ENCODE results near the gene MYO1F. TPM values are rescaled to one million over a fixed set of nuclear protein-coding genes. Genes with fewer than 3 reads are reported as not detected.

MYO1F gene
- total RNA-seq, 1 donor from 2014 or later: 7.4 TPM

DNA sequence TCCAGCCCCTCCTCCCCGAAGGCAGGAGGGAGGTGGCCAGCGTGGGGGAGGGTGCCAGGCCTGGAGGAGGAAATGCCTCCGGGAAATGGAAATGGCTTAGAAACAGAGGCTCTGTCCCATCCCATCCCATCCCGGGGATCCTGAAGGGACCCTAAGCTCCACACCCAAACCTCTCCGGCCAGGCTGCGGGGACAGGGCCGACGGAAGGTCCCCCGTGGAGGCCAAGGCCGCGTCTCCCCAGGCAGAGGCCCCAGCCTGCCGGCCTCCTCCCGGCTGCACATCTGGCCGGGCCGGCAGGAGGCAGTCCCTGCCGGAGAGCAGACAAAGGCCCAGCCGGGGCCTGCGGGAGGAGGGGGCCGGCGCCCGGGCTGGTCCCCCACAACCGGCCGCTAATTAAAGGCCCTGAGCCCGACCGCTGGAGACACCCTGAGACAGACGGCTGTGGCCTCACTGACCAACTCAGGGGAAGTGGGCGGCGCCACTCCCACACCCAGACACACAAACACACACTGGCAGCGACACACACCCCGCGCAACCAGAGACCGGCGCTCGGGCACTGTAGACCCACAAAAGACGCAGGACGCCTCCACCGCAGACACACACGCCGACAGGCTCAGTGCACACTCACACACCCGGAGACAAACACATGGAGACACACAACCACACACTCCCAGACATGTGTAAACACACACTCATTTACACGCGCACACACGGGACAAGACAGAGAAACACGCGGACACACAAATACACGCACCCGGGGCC, 32.2 kb upstream of the MYO1F start:
- peaks cover 25% of the 10 kb centered on the region for H3K27me3 ChIP-seq (ENCODE audit: low read depth)
- TF ChIP-seq, protein P1, sequence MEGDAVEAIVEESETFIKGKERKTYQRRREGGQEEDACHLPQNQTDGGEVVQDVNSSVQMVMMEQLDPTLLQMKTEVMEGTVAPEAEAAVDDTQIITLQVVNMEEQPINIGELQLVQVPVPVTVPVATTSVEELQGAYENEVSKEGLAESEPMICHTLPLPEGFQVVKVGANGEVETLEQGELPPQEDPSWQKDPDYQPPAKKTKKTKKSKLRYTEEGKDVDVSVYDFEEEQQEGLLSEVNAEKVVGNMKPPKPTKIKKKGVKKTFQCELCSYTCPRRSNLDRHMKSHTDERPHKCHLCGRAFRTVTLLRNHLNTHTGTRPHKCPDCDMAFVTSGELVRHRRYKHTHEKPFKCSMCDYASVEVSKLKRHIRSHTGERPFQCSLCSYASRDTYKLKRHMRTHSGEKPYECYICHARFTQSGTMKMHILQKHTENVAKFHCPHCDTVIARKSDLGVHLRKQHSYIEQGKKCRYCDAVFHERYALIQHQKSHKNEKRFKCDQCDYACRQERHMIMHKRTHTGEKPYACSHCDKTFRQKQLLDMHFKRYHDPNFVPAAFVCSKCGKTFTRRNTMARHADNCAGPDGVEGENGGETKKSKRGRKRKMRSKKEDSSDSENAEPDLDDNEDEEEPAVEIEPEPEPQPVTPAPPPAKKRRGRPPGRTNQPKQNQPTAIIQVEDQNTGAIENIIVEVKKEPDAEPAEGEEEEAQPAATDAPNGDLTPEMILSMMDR (IDR thresholded peaks at IDR 0.05; ENCODE audit: borderline replicate concordance): peak; percentile 33
- peak; percentile 71 for DNase-seq
- intact Hi-C loops (cut with micrococcal nuclease): no loop called here
- H3K4me3 ChIP-seq: peak overlapping the region; percentile 72
- peak overlapping the region; percentile 86 for H3K27ac ChIP-seq (replicated peaks)
- peaks cover 12% of the 10 kb centered on the region for H3K36me3 ChIP-seq
- H3K9me3 ChIP-seq (replicated peaks): peaks cover 9% of the 10 kb centered on the region
- peaks cover 29% of the 10 kb centered on the region for H3K4me1 ChIP-seq

DNA sequence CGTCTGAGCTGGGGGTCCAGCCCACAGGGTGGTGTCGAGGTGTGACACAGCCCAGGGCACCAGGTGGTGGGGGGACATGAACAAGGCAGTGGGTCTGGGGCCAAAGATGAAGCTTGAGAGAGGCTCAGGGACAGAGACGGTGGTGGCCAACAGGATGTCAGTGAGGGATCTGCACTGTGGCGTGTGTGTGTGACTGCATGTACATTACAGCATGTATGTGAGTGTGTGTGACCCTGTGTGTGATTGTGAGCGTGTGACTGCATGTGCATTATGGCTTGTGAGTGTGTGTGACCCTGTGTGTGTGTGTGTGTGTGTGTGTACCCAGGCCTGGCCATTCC, 31.7 kb upstream of the MYO1F start:
- intact Hi-C loops (cut with micrococcal nuclease): no loop called here
- TF ChIP-seq, protein P1 (IDR thresholded peaks at IDR 0.05; ENCODE audit: borderline replicate concordance): no peak
- H3K4me1 ChIP-seq: peaks cover 29% of the 10 kb centered on the region
- peaks cover 11% of the 10 kb centered on the region for H3K9me3 ChIP-seq (replicated peaks)
- H3K27ac ChIP-seq (replicated peaks): peak overlapping the region; percentile 86
- DNase-seq: no peak
- H3K4me3 ChIP-seq: peak overlapping the region; percentile 72
- peaks cover 25% of the 10 kb centered on the region for H3K27me3 ChIP-seq (ENCODE audit: low read depth)
- peaks cover 14% of the 10 kb centered on the region for H3K36me3 ChIP-seq

DNA sequence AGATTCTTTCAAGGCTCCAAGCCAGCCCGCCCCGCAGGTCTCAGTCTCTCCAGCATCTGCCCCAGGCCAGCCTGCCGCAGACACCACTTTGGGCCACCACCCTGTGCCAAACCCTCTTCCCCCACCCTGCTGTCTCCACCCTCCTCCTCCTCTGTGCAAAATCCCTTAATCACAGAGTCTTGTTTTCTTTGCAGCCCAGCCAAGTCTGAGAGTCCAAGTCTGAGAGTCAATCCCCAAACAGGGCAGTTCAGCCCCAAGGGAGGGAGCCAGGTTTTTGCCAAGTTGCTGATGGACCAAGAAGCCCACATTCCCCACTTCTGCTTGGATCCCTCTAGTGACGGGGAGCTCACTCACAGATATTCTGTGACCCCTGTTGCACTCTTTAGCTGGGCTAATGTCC, 30.1 kb upstream of the MYO1F start:
- Histone ChIP-seq H3K9me3 (replicated peaks) (peaks cover 11% of the 10 kb centered on the region), H3K27me3 (ENCODE audit: low read depth) (peaks cover 25% of the 10 kb centered on the region), H3K4me3 (no peak overlapping the region), H3K4me1 (peaks cover 29% of the 10 kb centered on the region), H3K36me3 (peaks cover 24% of the 10 kb centered on the region), H3K27ac (replicated peaks) (peak overlapping the region; percentile 16)
- DNase-seq: peak; percentile 58
- intact Hi-C loops (cut with micrococcal nuclease): no loop called here
- TF ChIP-seq, protein P1 (IDR thresholded peaks at IDR 0.05; ENCODE audit: borderline replicate concordance): no peak

DNA sequence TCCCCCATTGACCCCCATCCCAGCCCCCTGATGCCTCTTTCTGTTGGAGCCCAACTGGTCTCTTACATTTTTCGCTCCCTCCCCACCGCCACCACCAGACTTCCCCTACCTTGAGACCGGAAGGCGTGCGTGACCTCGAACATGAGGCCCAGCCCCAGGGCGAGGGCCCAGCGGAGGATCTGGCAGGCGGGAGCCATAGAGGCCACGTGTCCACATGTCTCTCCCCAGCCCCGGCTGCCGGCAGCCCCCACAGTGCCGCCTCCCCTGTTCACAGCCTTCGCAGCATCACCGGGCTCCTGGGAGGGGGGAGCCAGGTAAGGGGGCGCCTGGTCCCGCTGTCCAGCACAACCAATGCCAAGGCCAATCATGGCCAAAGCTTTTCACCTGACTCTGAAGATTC, 28.3 kb upstream of the MYO1F start:
- Histone ChIP-seq H3K4me3 (no peak overlapping the region), H3K27ac (replicated peaks) (no peak overlapping the region), H3K9me3 (replicated peaks) (peaks cover 11% of the 10 kb centered on the region), H3K4me1 (peaks cover 23% of the 10 kb centered on the region), H3K36me3 (peaks cover 38% of the 10 kb centered on the region), H3K27me3 (ENCODE audit: low read depth) (peaks cover 16% of the 10 kb centered on the region)
- no peak for DNase-seq
- TF ChIP-seq, protein P1 (IDR thresholded peaks at IDR 0.05; ENCODE audit: borderline replicate concordance): no peak
- intact Hi-C loops (cut with micrococcal nuclease): no loop called here

DNA sequence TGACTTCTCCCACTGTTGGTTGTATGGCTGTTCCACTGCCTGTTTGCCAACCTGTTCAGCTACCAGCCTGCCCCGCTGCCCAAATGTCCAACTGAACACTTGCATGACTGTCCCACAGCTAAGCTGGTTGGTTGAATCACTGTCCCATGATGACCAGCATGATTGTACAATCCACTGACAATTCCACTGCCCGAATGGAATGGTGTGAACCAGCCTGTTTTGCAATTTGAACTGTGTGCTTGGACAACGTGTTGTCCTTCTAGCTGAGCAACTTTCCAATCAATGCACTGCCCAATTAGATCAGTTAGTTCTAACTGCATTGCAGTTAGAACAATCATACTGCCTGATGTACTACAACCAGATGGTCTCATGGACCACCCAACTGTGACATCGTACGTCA, 24.6 kb upstream of the MYO1F start:
- intact Hi-C loops (cut with micrococcal nuclease): no loop called here
- Histone ChIP-seq H3K36me3 (peaks cover 63% of the 10 kb centered on the region), H3K4me1 (no peaks in the 10 kb centered on the region)

More for the DNA sequence above, 24.6 kb upstream of the MYO1F start:
- no peak overlapping the region for H3K4me3 ChIP-seq
- peaks cover 11% of the 10 kb centered on the region for H3K9me3 ChIP-seq (replicated peaks)
- TF ChIP-seq, protein P1 (IDR thresholded peaks at IDR 0.05; ENCODE audit: borderline replicate concordance): no peak
- DNase-seq: no peak
- H3K27ac ChIP-seq (replicated peaks): no peak overlapping the region
- H3K27me3 ChIP-seq (ENCODE audit: low read depth): no peaks in the 10 kb centered on the region

Data from left ventricle myocardium inferior (tissue), 1 donor.